Lower leg skin (tissue), 3 donors: ENCODE results near the gene MTMR1.

ENCODE experiments used
- CTCF ChIP-seq, 3 donors: fragments of 450-650 bp; IDR thresholded peaks; one replicate each; pipeline ENCODE4 v1.5.1; 2016; ENCODE audit warnings: antibody characterized with exemption in 3 of 3, mild to moderate bottlenecking in 3 of 3, moderate library complexity in 2 of 3
- POLR2A ChIP-seq, 2 donors: fragments of 450-650 bp; IDR thresholded peaks; one replicate each; pipeline ENCODE4 v1.6.1; 2016 to 2017; ENCODE audit warnings: antibody characterized with exemption in 2 of 2, mild to moderate bottlenecking in 1 of 2, moderate library complexity in 1 of 2

GRCh38 chrX:150680974-150681373 lies 12.2 kb upstream of the MTMR1 start:
- TF ChIP-seq POLR2A (IDR thresholded peaks at IDR 0.05) (no peak), CTCF (IDR thresholded peaks at IDR 0.05) (no peak)
